OCI-LY1 (cell line): Measurements from ENCODE around the gene MYBBP1A.

Source experiments
- CTCF ChIP-seq: fragments of 200-600 bp; sonication (generic), shearing (Covaris generic); IDR thresholded peaks from 2 replicates; pipeline ENCODE4 v1.5.1; 2017; ENCODE audit warnings: mild to moderate bottlenecking, antibody characterized with exemption, low read length, moderate library complexity, mixed read lengths
- EZH2 ChIP-seq: fragments of 200-600 bp; sonication (generic), shearing (Covaris generic); IDR thresholded peaks from 2 replicates; pipeline ENCODE4 v1.8.0; 2017; ENCODE audit warnings: borderline replicate concordance, mixed run types, mild to moderate bottlenecking, antibody characterized with exemption, low read length, moderate library complexity, mixed read lengths

GRCh38 chr17:4536742-4537411 lies 18.3 kb downstream of the MYBBP1A start:
- no peak for TF ChIP-seq CTCF
- TF ChIP-seq EZH2: no peak
